Choroid plexus epithelial cell (primary cell): ENCODE measurements around the gene IL6ST.
A peak's percentile ranks its signal among the peaks of the same experiment; 100 is the strongest.
"Not testable (repeated sequence)": the region's sequence is repeated elsewhere in the genome, so short reads cannot be mapped to it uniquely, and the experiment has no call there.

Experiments used
- DNase-seq: peaks from one replicate; pipeline ENCODE4 v3.0.0-alpha.2; 2010; ENCODE audit warnings: low read depth
- H3K4me3 ChIP-seq: 2 replicates; pipeline ENCODE4 v1.5.1; 2011; ENCODE audit warnings: low read depth, mild to moderate bottlenecking, control low read depth, low read length, moderate library complexity
- CTCF ChIP-seq: conservative IDR thresholded peaks from 2 replicates; pipeline ENCODE4 v1.5.1; 2011; ENCODE audit warnings: low read depth, mild to moderate bottlenecking, control low read depth, inconsistent platforms, low read length, moderate library complexity

IL6ST gene

GRCh38 chr5:55994495-55994997 lies at the start of gene IL6ST:
TSS of gene IL6ST (minus strand) at chr5:55994963. CDS start at chr5:55976278, 18,685 bp downstream.
- peak within 1 kb of the TSS; percentile 98 for H3K4me3 ChIP-seq
- DNase-seq, result peak; percentile 78
- TF ChIP-seq CTCF, result no peak

- TF ChIP-seq CTCF, result no peak
- peak; percentile 51 for DNase-seq
- no peak overlapping the region for H3K4me3 ChIP-seq
Observed at GRCh38 chr5:56039985-56040384, 45.2 kb upstream of the IL6ST start.

- not testable (repeated sequence) for H3K4me3 ChIP-seq, DNase-seq
Observed at GRCh38 chr5:56038206-56038605, 43.4 kb upstream of the IL6ST start.

- no peak for TF ChIP-seq CTCF
- DNase-seq, result no peak
- H3K4me3 ChIP-seq, result no peak overlapping the region
Observed at GRCh38 chr5:56037531-56038010, 42.8 kb upstream of the IL6ST start.

GRCh38 chr5:56035394-56035793 lies 40.6 kb upstream of the IL6ST start:
- H3K4me3 ChIP-seq, DNase-seq: not testable (repeated sequence)

GRCh38 chr5:56029871-56030630 lies 35.3 kb upstream of the IL6ST start:
- H3K4me3 ChIP-seq, result not testable (repeated sequence)
- peak; percentile 62 for DNase-seq

GRCh38 chr5:56029457-56029856 lies 34.7 kb upstream of the IL6ST start:
- no peak overlapping the region for H3K4me3 ChIP-seq
- no peak for TF ChIP-seq CTCF
- no peak for DNase-seq

GRCh38 chr5:56028708-56029107 lies 33.9 kb upstream of the IL6ST start:
- no peak for DNase-seq
- no peak for TF ChIP-seq CTCF
- H3K4me3 ChIP-seq, result no peak overlapping the region
